NCI-H2029 (cell line): Measurements from ENCODE around the gene TEX12.
A peak's percentile ranks its signal among the peaks of the same experiment; 100 is the strongest.
"Not testable (repeated sequence)": the region's sequence is repeated elsewhere in the genome, so short reads cannot be mapped to it uniquely, and the experiment has no call there.

Source experiments
- DNase-seq: peaks from one replicate; lab custom pipeline; 2025; lab: John Stamatoyannopoulos, UW

Gene TEX12

GRCh38 chr11:112167145-112167544 lies at the start of gene TEX12:
Gene TEX12 (plus strand): TSS chr11:112167372. CDS start chr11:112169269, 1,897 bp downstream.
- no peak for DNase-seq

GRCh38 chr11:112118176-112118575 lies 49.0 kb upstream of the TEX12 start:
- no peak for DNase-seq

GRCh38 chr11:112121981-112122615 lies 45.1 kb upstream of the TEX12 start:
- no peak for DNase-seq

GRCh38 chr11:112123129-112123528 lies 44.0 kb upstream of the TEX12 start:
- no peak for DNase-seq

GRCh38 chr11:112127056-112127455 lies 40.1 kb upstream of the TEX12 start:
- no peak for DNase-seq

GRCh38 chr11:112128483-112129121 lies 38.6 kb upstream of the TEX12 start:
- DNase-seq, result peak; percentile 94

GRCh38 chr11:112129656-112130055 lies 37.5 kb upstream of the TEX12 start:
- DNase-seq, result no peak

GRCh38 chr11:112132737-112133136 lies 34.4 kb upstream of the TEX12 start:
- no peak for DNase-seq

GRCh38 chr11:112134473-112134872 lies 32.7 kb upstream of the TEX12 start:
- DNase-seq, result no peak

- no peak for DNase-seq
These were observed 23.6 kb upstream of the TEX12 start for GRCh38 chr11:112143597-112143996.

GRCh38 chr11:112150517-112150916 lies 16.7 kb upstream of the TEX12 start:
- DNase-seq, result no peak

GRCh38 chr11:112156153-112156955 lies 10.8 kb upstream of the TEX12 start:
- no peak for DNase-seq

- DNase-seq, result no peak
These were observed 10.0 kb upstream of the TEX12 start for GRCh38 chr11:112156956-112157766.

- no peak for DNase-seq
These were observed 7.8 kb upstream of the TEX12 start for GRCh38 chr11:112159098-112160065.

GRCh38 chr11:112160091-112160848 lies 6.9 kb upstream of the TEX12 start:
- DNase-seq, result no peak

- DNase-seq, result no peak
These were observed 6.2 kb upstream of the TEX12 start for GRCh38 chr11:112161012-112161411.

- not testable (repeated sequence) for DNase-seq
These were observed 5.0 kb upstream of the TEX12 start for GRCh38 chr11:112162200-112162599.

- no peak for DNase-seq
These were observed 4.2 kb upstream of the TEX12 start for GRCh38 chr11:112162761-112163546.
